Measurements from ENCODE around the gene R3HDML. TPM values are rescaled to one million over a fixed set of nuclear protein-coding genes. Genes with fewer than 3 reads are reported as not detected.
"Not testable (repeated sequence)": the region's sequence is repeated elsewhere in the genome, so short reads cannot be mapped to it uniquely, and the experiment has no call there.

The R3HDML gene
- total and polyA plus RNA-seq, 7 donors: not detected

GRCh38 chr20:44343162-44343675, 6.4 kb downstream of the R3HDML start:
- 89% methylated on average over 12 of the region's 12 CpGs for WGBS, 2 donors
- no peaks in the 10 kb centered on the region for H3K27me3 ChIP-seq
- no peaks in the 10 kb centered on the region for H3K4me1 ChIP-seq
- no peak for DNase-seq
- no peaks in the 10 kb centered on the region for H3K36me3 ChIP-seq
- H3K4me3 ChIP-seq: no peak overlapping the region
- TF ChIP-seq POLR2A (IDR thresholded peaks at IDR 0.05) (no peak), POLR2AphosphoS5 (IDR thresholded peaks at IDR 0.05) (no peak), EP300 (IDR thresholded peaks at IDR 0.05) (no peak)
- TF ChIP-seq, protein P1, sequence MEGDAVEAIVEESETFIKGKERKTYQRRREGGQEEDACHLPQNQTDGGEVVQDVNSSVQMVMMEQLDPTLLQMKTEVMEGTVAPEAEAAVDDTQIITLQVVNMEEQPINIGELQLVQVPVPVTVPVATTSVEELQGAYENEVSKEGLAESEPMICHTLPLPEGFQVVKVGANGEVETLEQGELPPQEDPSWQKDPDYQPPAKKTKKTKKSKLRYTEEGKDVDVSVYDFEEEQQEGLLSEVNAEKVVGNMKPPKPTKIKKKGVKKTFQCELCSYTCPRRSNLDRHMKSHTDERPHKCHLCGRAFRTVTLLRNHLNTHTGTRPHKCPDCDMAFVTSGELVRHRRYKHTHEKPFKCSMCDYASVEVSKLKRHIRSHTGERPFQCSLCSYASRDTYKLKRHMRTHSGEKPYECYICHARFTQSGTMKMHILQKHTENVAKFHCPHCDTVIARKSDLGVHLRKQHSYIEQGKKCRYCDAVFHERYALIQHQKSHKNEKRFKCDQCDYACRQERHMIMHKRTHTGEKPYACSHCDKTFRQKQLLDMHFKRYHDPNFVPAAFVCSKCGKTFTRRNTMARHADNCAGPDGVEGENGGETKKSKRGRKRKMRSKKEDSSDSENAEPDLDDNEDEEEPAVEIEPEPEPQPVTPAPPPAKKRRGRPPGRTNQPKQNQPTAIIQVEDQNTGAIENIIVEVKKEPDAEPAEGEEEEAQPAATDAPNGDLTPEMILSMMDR (IDR thresholded peaks at IDR 0.05): no peak
- no peaks in the 10 kb centered on the region for H3K9me3 ChIP-seq
- intact Hi-C loops (cut with DNase I): no loop called here
- no peak overlapping the region for H3K27ac ChIP-seq

DNA sequence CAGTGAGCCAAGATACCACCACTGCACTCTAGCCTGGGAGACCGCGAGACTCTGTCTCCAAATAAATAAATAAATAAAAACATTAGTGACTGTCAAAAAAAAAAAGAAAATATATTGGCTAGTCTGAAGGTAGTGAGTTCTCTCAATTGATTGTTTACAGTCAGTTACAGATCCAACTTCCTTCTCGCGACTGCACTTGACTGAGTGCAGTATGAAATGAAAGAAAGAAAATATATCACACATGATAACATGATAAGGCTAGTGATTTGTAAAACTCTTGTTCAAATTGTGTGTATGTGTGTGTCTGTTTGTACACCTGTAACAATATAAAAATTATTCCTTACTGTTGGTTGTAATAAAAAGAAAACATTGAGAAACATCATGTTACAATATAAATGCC, 7.9 kb downstream of the R3HDML start:
- no peaks in the 10 kb centered on the region for H3K9me3 ChIP-seq
- 14 to 60% methylated on average over 4 of the region's 4 CpGs for WGBS, 2 donors
- no peaks in the 10 kb centered on the region for H3K36me3 ChIP-seq
- no peaks in the 10 kb centered on the region for H3K27me3 ChIP-seq
- intact Hi-C loops (cut with DNase I): no loop called here
- no peak overlapping the region for H3K27ac ChIP-seq
- TF ChIP-seq, protein P1 (IDR thresholded peaks at IDR 0.05): no peak
- no peak for TF ChIP-seq EP300 (IDR thresholded peaks at IDR 0.05)
- TF ChIP-seq POLR2AphosphoS5 (IDR thresholded peaks at IDR 0.05): no peak
- TF ChIP-seq POLR2A (IDR thresholded peaks at IDR 0.05): no peak
- DNase-seq: no peak
- H3K4me1 ChIP-seq: no peaks in the 10 kb centered on the region
- H3K4me3 ChIP-seq: no peak overlapping the region

DNA sequence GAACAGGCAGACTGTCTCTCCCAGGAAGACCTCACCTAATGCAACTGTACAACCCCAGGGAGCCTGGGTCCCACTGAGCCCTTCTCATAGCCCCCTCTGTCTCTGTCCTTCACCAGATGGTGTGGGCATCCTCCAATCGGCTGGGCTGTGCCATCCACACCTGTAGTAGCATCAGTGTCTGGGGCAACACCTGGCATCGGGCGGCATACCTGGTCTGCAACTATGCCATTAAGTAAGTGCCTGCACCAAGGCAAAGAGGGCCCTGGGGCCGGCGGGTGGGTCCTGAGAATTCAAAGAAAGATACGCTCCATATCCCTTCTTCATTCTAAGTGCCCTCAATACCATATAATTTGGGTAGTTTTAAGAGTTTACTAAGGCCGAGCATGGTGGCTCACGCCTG, 8.3 kb downstream of the R3HDML start:
- WGBS, 2 donors: 34 to 76% methylated on average over 8 of the region's 8 CpGs
- H3K36me3 ChIP-seq: no peaks in the 10 kb centered on the region
- no peak overlapping the region for H3K4me3 ChIP-seq

DNA sequence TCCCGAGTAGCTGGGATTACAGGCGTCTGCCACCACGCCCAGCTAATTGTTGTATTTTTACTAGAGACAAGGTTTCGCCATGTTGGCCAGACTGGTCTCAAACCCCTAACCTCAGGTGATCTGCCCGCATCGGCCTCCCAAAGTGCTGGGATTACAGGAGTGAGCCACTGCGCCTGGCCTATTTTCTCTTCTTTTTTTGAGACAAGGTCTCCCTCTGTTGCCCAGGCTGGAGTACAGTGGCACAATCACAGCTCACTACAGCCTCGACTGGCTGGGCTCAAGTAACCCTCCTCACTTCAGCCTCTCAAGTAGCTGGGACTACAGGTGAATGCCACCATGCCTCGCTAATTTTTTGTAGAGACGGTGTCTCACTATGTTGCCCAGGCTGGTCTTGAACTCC, 9.1 kb downstream of the R3HDML start:
- H3K4me3 ChIP-seq; DNase-seq; H3K36me3 ChIP-seq; H3K27me3 ChIP-seq; intact Hi-C loops (cut with DNase I); H3K9me3 ChIP-seq; H3K4me1 ChIP-seq; H3K27ac ChIP-seq: not testable (repeated sequence)
- WGBS, 2 donors: 65 to 89% methylated on average over 10 of the region's 10 CpGs

More for the DNA sequence above, 8.3 kb downstream of the R3HDML start:
- no peak overlapping the region for H3K27ac ChIP-seq
- no peak for DNase-seq
- no peaks in the 10 kb centered on the region for H3K9me3 ChIP-seq
- H3K27me3 ChIP-seq: no peaks in the 10 kb centered on the region
- intact Hi-C loops (cut with DNase I): no loop called here
- TF ChIP-seq EP300 (IDR thresholded peaks at IDR 0.05) (no peak), POLR2A (IDR thresholded peaks at IDR 0.05) (no peak), POLR2AphosphoS5 (IDR thresholded peaks at IDR 0.05) (no peak)
- TF ChIP-seq, protein P1 (IDR thresholded peaks at IDR 0.05): no peak
- H3K4me1 ChIP-seq: no peaks in the 10 kb centered on the region

- intact Hi-C loops (cut with DNase I): no loop called here
- H3K4me3 ChIP-seq: no peak overlapping the region
- H3K27ac ChIP-seq: no peak overlapping the region
- no peaks in the 10 kb centered on the region for H3K4me1 ChIP-seq
- no peak for DNase-seq
- no peaks in the 10 kb centered on the region for H3K27me3 ChIP-seq
- H3K36me3 ChIP-seq: no peaks in the 10 kb centered on the region
- 86 to 87% methylated on average over 4 of the region's 4 CpGs for WGBS, 2 donors
- TF ChIP-seq POLR2AphosphoS5 (IDR thresholded peaks at IDR 0.05) (no peak), EP300 (IDR thresholded peaks at IDR 0.05) (no peak), POLR2A (IDR thresholded peaks at IDR 0.05) (no peak)
- TF ChIP-seq, protein P1 (IDR thresholded peaks at IDR 0.05): no peak
- no peaks in the 10 kb centered on the region for H3K9me3 ChIP-seq
Measured at GRCh38 chr20:44348168-44348659, 11.4 kb downstream of the R3HDML start.
